Keratinocyte (primary cell): ENCODE data around the gene SMCHD1. TPM values are rescaled to one million over a fixed set of nuclear protein-coding genes. Genes with fewer than 3 reads are reported as not detected.
A peak's percentile ranks its signal among the peaks of the same experiment; 100 is the strongest.

Experiments used
- DNase-seq: peaks from one replicate; pipeline ENCODE4 v3.0.0-alpha.2; 2011; ENCODE audit warnings: low read depth, missing footprints, low spot score
- FAIRE-seq: peaks from 2 replicates; lab custom pipeline; 2011; peaks lifted over from hg19 to GRCh38; lab: Jason Lieb, UNC
- H2AFZ ChIP-seq: 2 replicates; pipeline ENCODE4 v1.6.0; 2012; ENCODE audit warnings: low read length, control low read depth, inconsistent platforms; ENCODE audit not compliant: control insufficient read depth
- H3K27ac ChIP-seq: 2 replicates; pipeline ENCODE4 v1.5.1; 2011; ENCODE audit warnings: low read length; ENCODE audit not compliant: control insufficient read depth, insufficient read depth
- H3K27me3 ChIP-seq: 3 replicates; pipeline ENCODE4 v1.6.0; 2011; ENCODE audit warnings: low read length; ENCODE audit not compliant: control insufficient read depth, insufficient read depth; ENCODE audit errors: extremely low read depth
- H3K36me3 ChIP-seq, 2 experiments: 2 replicates in 1 of 2; 3 replicates in 1 of 2; pipeline ENCODE4 v1.5.1; 2011; ENCODE audit warnings: low read length in 2 of 2, mild to moderate bottlenecking in 1 of 2; ENCODE audit not compliant: control insufficient read depth in 2 of 2, insufficient read depth in 2 of 2; ENCODE audit errors: extremely low read depth in 1 of 2
- H3K4me1 ChIP-seq: 3 replicates; pipeline ENCODE4 v1.5.1; 2011; ENCODE audit warnings: low read length; ENCODE audit not compliant: control insufficient read depth, insufficient read depth; ENCODE audit errors: extremely low read depth
- H3K4me2 ChIP-seq: 3 replicates; pipeline ENCODE4 v1.6.0; 2011; ENCODE audit warnings: low read depth, low read length; ENCODE audit not compliant: control insufficient read depth, insufficient read depth; ENCODE audit errors: extremely low read depth
- H3K4me3 ChIP-seq, 3 experiments: fragments of 200-600 bp in 1 of 3; sonication (generic) in 1 of 3; 2 replicates in 2 of 3; 3 replicates in 1 of 3; pipeline ENCODE4 v1.5.1; 2011 to 2016; ENCODE audit warnings: low read length in 3 of 3, mild to moderate bottlenecking in 3 of 3, control low read depth in 2 of 3, inconsistent platforms in 1 of 3, low read depth in 1 of 3, mixed read lengths in 1 of 3, mixed run types in 1 of 3, moderate library complexity in 1 of 3; ENCODE audit not compliant: control insufficient read depth in 2 of 3, insufficient read depth in 2 of 3; ENCODE audit errors: extremely low read depth in 1 of 3
- H3K79me2 ChIP-seq: 2 replicates; pipeline ENCODE4 v1.6.0; 2012; ENCODE audit warnings: low read length; ENCODE audit not compliant: control insufficient read depth, insufficient read depth
- H3K9ac ChIP-seq: 3 replicates; pipeline ENCODE4 v1.6.0; 2011; ENCODE audit warnings: low read length; ENCODE audit not compliant: control insufficient read depth, insufficient read depth; ENCODE audit errors: extremely low read depth
- H3K9me1 ChIP-seq: 3 replicates; pipeline ENCODE4 v1.6.0; 2011; ENCODE audit warnings: low read length; ENCODE audit not compliant: control insufficient read depth, insufficient read depth; ENCODE audit errors: extremely low read depth
- H3K9me3 ChIP-seq: 2 replicates; pipeline ENCODE4 v1.5.1; 2012; ENCODE audit warnings: low read depth, low read length; ENCODE audit not compliant: control insufficient read depth
- H4K20me1 ChIP-seq: 3 replicates; pipeline ENCODE4 v1.6.0; 2011; ENCODE audit warnings: low read length; ENCODE audit not compliant: control insufficient read depth, insufficient read depth; ENCODE audit errors: extremely low read depth
- EZH2 ChIP-seq: IDR thresholded peaks from one replicate; pipeline ENCODE4 v1.6.1; 2012; ENCODE audit warnings: inconsistent platforms, mild to moderate bottlenecking, low read length, moderate library complexity
- dilution Hi-C: fragments of 300-500 bp; cut with MboI; formaldehyde crosslinking; loops from one replicate; pipeline ENCODE4 v1.7.0; 2020; ENCODE audit warnings: low sequenced_read_pairs; ENCODE audit not compliant: extremely low pct_ligation_motif_present
- polyA plus RNA-seq, 5 experiments: library from polyadenylated mRNA; depleted of rRNA in 3 of 5; stranded (reverse) in 3 of 5; stranded (forward) in 1 of 5; unstranded in 1 of 5; fragments of >200 nt; gene quantifications; 1 replicate in 1 of 5; 2 replicates in 3 of 5; 3 replicates in 1 of 5; pipeline versions ENCODE4 v1.2.1 to v1.2.3, GENCODE V29; 2011 to 2012; ENCODE audit warnings: missing spikeins in 2 of 5, low read depth in 1 of 5, low replicate concordance in 1 of 5
- TF ChIP-seq, protein P1 (sequence below), 3 experiments: IDR thresholded peaks in 1 of 3; conservative IDR thresholded peaks in 1 of 3; optimal IDR thresholded peaks in 1 of 3; 2 replicates in 2 of 3; 3 replicates in 1 of 3; pipeline versions ENCODE3 to v1.5.1; 2011; ENCODE audit warnings: low read length in 3 of 3, mild to moderate bottlenecking in 3 of 3, moderate library complexity in 2 of 3, control low read depth in 1 of 3, inconsistent platforms in 1 of 3; ENCODE audit not compliant: insufficient read depth in 2 of 3; ENCODE audit errors: extremely low read depth in 1 of 3

The SMCHD1 gene
- polyA plus RNA-seq, 1 donor (not counting 4 experiments of a cell fraction or from before 2014, with no cell fraction given) = 18.5 TPM

GRCh38 chr18:2848247-2849246, 193.0 kb downstream of the SMCHD1 start:
- H3K79me2 ChIP-seq = no peaks in the 10 kb centered on the region
- no peak for FAIRE-seq
- no peak overlapping the region for H3K4me3 ChIP-seq
- H3K27me3 ChIP-seq = peaks cover 48% of the 10 kb centered on the region
- DNase-seq = no peak
- TF ChIP-seq EZH2 = peak; percentile 62
- TF ChIP-seq, protein P1, sequence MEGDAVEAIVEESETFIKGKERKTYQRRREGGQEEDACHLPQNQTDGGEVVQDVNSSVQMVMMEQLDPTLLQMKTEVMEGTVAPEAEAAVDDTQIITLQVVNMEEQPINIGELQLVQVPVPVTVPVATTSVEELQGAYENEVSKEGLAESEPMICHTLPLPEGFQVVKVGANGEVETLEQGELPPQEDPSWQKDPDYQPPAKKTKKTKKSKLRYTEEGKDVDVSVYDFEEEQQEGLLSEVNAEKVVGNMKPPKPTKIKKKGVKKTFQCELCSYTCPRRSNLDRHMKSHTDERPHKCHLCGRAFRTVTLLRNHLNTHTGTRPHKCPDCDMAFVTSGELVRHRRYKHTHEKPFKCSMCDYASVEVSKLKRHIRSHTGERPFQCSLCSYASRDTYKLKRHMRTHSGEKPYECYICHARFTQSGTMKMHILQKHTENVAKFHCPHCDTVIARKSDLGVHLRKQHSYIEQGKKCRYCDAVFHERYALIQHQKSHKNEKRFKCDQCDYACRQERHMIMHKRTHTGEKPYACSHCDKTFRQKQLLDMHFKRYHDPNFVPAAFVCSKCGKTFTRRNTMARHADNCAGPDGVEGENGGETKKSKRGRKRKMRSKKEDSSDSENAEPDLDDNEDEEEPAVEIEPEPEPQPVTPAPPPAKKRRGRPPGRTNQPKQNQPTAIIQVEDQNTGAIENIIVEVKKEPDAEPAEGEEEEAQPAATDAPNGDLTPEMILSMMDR (optimal IDR thresholded peaks at IDR 0.05 in 1 of 3, IDR thresholded peaks at IDR 0.05 in 1 of 3, conservative IDR thresholded peaks at IDR 0.05 in 1 of 3; ENCODE audit: extremely low read depth in 1 of 3, insufficient read depth in 2 of 3, low read length in 3 of 3) = no peak
- H3K9me3 ChIP-seq = no peaks in the 10 kb centered on the region
- dilution Hi-C loops = no loop called here
- no peak overlapping the region for H3K27ac ChIP-seq
- H3K36me3 ChIP-seq = no peaks in the 10 kb centered on the region
- H3K9ac ChIP-seq = no peak overlapping the region
- no peak overlapping the region for H3K4me2 ChIP-seq
- no peak overlapping the region for H2AFZ ChIP-seq
- H3K4me1 ChIP-seq = peaks cover 7% of the 10 kb centered on the region
- no peaks in the 10 kb centered on the region for H3K9me1 ChIP-seq
- no peaks in the 10 kb centered on the region for H4K20me1 ChIP-seq

- peaks cover 47% of the 10 kb centered on the region for H3K27me3 ChIP-seq
These were observed 195.3 kb downstream of the SMCHD1 start for GRCh38 chr18:2850816-2851215.

More at GRCh38 chr18:2850816-2851215, 195.3 kb downstream of the SMCHD1 start:
- FAIRE-seq (no peak), DNase-seq (no peak)
- no peak overlapping the region for H2AFZ ChIP-seq
- H3K4me2 ChIP-seq = no peak overlapping the region
- no peaks in the 10 kb centered on the region for H4K20me1 ChIP-seq
- H3K79me2 ChIP-seq = no peaks in the 10 kb centered on the region
- H3K36me3 ChIP-seq = no peaks in the 10 kb centered on the region
- H3K4me1 ChIP-seq = peaks cover 7% of the 10 kb centered on the region
- no peak overlapping the region for H3K27ac ChIP-seq
- no peak overlapping the region for H3K4me3 ChIP-seq
- no peaks in the 10 kb centered on the region for H3K9me3 ChIP-seq
- no peak for TF ChIP-seq EZH2
- TF ChIP-seq, protein P1 (optimal IDR thresholded peaks at IDR 0.05 in 1 of 3, IDR thresholded peaks at IDR 0.05 in 1 of 3, conservative IDR thresholded peaks at IDR 0.05 in 1 of 3; ENCODE audit: extremely low read depth in 1 of 3, insufficient read depth in 2 of 3, low read length in 3 of 3) = no peak
- H3K9me1 ChIP-seq = no peaks in the 10 kb centered on the region
- H3K9ac ChIP-seq = no peak overlapping the region
- dilution Hi-C loops = no loop called here
